ENCODE data around the gene PARD3. TPM values are rescaled to one million over a fixed set of nuclear protein-coding genes. Genes with fewer than 3 reads are reported as not detected.

The PARD3 gene
- total RNA-seq, 1 donor from 2014 or later: 76.4 TPM

- TF ChIP-seq CTCF (IDR thresholded peaks at IDR 0.05; ENCODE audit: insufficient read depth, low read length, poor library complexity, severe bottlenecking): no peak
- Histone ChIP-seq H3K27me3 (ENCODE audit: control insufficient read depth, insufficient read depth, low read length) (no peaks in the 10 kb centered on the region), H3K36me3 (ENCODE audit: control insufficient read depth, insufficient read depth, low read length) (no peaks in the 10 kb centered on the region), H3K4me3 (ENCODE audit: low read depth, low read length) (no peak overlapping the region)
- DNase-seq (ENCODE audit: low read depth): no peak
Measured at GRCh38 chr10:34574353-34574934, 240.7 kb downstream of the PARD3 start.

- TF ChIP-seq CTCF (IDR thresholded peaks at IDR 0.05; ENCODE audit: insufficient read depth, low read length, poor library complexity, severe bottlenecking): no peak
- DNase-seq (ENCODE audit: low read depth): no peak
- H3K36me3 ChIP-seq (ENCODE audit: control insufficient read depth, insufficient read depth, low read length): no peaks in the 10 kb centered on the region
- no peaks in the 10 kb centered on the region for H3K27me3 ChIP-seq (ENCODE audit: control insufficient read depth, insufficient read depth, low read length)
- H3K4me3 ChIP-seq (ENCODE audit: low read depth, low read length): no peak overlapping the region
Measured at GRCh38 chr10:34570887-34571286, 244.2 kb downstream of the PARD3 start.

GRCh38 chr10:34567659-34568253 lies 247.3 kb downstream of the PARD3 start:
- H3K36me3 ChIP-seq (ENCODE audit: control insufficient read depth, insufficient read depth, low read length): no peaks in the 10 kb centered on the region

GRCh38 chr10:34565934-34566333 lies 249.2 kb downstream of the PARD3 start:
- H3K36me3 ChIP-seq (ENCODE audit: control insufficient read depth, insufficient read depth, low read length): no peaks in the 10 kb centered on the region
- H3K27me3 ChIP-seq (ENCODE audit: control insufficient read depth, insufficient read depth, low read length): no peaks in the 10 kb centered on the region
- no peak for TF ChIP-seq CTCF (IDR thresholded peaks at IDR 0.05; ENCODE audit: insufficient read depth, low read length, poor library complexity, severe bottlenecking)
- H3K4me3 ChIP-seq (ENCODE audit: low read depth, low read length): no peak overlapping the region
- DNase-seq (ENCODE audit: low read depth): no peak

More at GRCh38 chr10:34567659-34568253, 247.3 kb downstream of the PARD3 start:
- Histone ChIP-seq H3K27me3 (ENCODE audit: control insufficient read depth, insufficient read depth, low read length) (no peaks in the 10 kb centered on the region), H3K4me3 (ENCODE audit: low read depth, low read length) (no peak overlapping the region)
- no peak for TF ChIP-seq CTCF (IDR thresholded peaks at IDR 0.05; ENCODE audit: insufficient read depth, low read length, poor library complexity, severe bottlenecking)
- no peak for DNase-seq (ENCODE audit: low read depth)

GRCh38 chr10:34558093-34558583 lies 257.0 kb downstream of the PARD3 start:
- no peak for DNase-seq (ENCODE audit: low read depth)
- no peak overlapping the region for H3K4me3 ChIP-seq (ENCODE audit: low read depth, low read length)
- H3K27me3 ChIP-seq (ENCODE audit: control insufficient read depth, insufficient read depth, low read length): no peaks in the 10 kb centered on the region
- no peak for TF ChIP-seq CTCF (IDR thresholded peaks at IDR 0.05; ENCODE audit: insufficient read depth, low read length, poor library complexity, severe bottlenecking)
- H3K36me3 ChIP-seq (ENCODE audit: control insufficient read depth, insufficient read depth, low read length): no peaks in the 10 kb centered on the region

- no peak for DNase-seq (ENCODE audit: low read depth)
- no peaks in the 10 kb centered on the region for H3K36me3 ChIP-seq (ENCODE audit: control insufficient read depth, insufficient read depth, low read length)
- H3K4me3 ChIP-seq (ENCODE audit: low read depth, low read length): no peak overlapping the region
- no peaks in the 10 kb centered on the region for H3K27me3 ChIP-seq (ENCODE audit: control insufficient read depth, insufficient read depth, low read length)
- TF ChIP-seq CTCF (IDR thresholded peaks at IDR 0.05; ENCODE audit: insufficient read depth, low read length, poor library complexity, severe bottlenecking): no peak
Measured at GRCh38 chr10:34557173-34557572, 257.9 kb downstream of the PARD3 start.

Measured in kidney epithelial cell (primary cell).